NCI-H345 treated with DMSO at 0.1 percent for 48 hours (cell line): ENCODE results near the gene MBOAT1.
"Not testable (repeated sequence)": the region's sequence is repeated elsewhere in the genome, so short reads cannot be mapped to it uniquely, and the experiment has no call there.

Experiments used
- DNase-seq: peaks from one replicate; lab custom pipeline; 2025; ENCODE audit not compliant: unreplicated experiment; lab: John Stamatoyannopoulos, UW

Gene MBOAT1

DNA sequence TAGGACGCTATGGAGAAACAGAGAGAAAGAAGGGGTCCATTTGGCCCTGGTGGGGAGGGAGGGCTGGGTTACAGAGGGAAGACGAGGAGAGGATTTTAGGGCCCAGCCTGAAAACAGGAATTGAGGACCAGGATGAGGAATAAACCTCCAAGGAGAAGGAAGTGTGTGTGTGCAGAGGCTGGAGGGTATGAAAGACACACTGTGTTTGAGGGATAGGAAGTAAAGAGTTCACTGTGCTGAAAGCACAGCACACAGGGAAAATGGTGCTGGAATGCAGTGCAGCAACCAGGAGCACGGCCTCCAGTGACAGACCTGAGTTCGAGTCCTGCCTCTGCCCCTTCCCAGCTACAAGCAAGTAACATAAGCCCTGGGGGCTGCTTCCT, 7.8 kb downstream of the MBOAT1 start:
- no peak for DNase-seq

DNA sequence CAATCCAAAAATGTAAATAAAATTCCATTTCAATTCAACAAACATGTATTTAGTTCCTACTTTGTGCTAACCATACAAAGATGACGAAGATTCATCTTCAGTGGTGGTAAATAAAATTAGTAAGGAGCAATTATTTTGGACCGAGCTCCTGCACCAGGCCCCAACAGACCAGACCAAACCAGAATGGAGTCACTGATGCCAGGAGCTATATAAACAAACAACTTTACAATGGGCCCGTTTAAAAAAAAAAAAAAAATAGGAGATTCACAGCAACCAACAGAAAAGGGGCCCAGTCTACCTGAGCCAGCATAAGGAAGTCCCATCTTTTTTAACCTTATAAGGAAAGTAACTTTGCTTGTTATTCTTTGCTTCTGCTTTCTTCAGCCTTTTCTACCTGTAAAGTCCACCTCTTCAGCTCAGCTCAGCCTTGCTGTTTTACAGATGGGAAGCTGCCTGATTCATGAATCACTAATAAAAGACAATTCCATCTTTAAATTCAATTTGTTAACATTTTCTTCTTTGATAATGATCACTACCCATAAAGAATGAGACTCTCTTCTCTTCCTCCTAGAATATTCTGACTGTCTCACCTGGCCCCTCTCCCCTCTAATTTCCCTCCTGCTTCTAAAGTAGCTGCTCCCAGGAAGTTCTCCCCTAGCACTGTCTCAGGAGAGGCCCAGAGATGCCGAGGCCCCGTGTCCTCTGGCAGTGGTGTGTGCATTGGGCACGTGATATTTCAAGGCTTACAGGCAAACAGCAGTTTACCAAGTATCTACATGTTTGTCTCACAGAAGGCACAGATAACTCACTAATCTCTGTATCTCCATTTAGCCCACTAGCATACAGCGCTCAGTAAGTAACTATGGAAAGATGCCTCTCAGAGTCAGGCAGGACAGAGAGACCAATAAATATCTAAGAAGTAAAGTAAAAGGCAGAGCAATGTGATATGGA, 8.4 kb downstream of the MBOAT1 start:
- no peak for DNase-seq

GRCh38 chr6:20202699-20203302, 9.5 kb downstream of the MBOAT1 start:
- no peak for DNase-seq

DNA sequence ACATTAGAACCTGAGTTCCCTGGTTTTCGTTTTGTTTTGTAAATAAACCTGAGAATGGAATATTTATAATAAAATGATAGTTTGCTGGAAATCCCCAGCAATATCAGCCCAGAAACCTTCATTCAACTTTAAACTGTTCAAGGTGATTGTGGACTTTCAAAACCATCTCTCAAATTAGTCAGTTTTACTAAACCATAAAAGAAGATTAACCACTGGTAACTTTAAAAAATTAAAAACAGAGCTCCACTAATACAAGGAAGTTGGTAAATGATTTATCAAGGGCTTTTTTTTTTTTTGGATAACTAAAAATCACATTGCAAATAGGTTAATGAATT, 10.0 kb downstream of the MBOAT1 start:
- DNase-seq: no peak

DNA sequence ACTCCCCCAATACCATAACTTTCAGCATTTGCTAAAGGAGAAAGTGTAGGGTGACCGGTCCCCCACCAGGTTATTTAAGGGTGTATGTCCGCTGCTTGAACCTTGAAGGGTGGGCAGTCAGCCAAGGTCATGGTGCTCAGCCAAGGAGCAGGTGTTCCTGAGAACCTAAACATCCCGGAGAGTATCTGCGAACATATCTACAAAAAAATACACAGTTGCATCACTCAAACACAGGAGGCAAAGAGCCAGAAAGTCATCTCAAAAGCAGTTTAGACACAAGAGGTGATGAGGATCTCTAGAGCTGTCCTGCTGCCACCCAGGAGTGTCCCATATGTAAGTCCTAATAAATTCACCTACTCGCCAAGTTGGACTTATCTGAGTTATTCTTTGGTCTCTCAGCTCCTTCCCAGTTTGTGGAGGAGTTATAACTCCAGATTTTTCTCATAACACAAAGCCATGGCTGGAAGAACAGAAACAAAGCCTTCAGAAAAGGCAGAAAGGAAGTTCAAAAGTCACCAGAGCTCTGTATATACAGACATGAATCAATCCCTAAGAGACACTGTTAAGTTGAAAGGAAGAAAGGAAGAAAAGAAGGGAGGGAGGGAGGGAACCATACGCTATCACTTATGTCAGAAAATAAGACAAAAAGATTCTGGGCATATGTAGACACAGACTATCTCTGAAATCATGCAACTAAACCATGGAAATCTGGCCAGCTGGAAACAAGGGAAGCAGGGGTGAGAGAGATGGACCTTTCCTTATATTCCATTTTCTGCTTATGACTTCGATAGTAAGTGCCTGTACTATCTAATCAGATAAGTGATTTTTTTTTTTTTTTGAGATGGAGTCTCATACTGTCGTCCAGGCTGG, 11.3 kb downstream of the MBOAT1 start:
- DNase-seq: no peak

- DNase-seq: no peak
Observed at GRCh38 chr6:20198775-20199174, 13.5 kb downstream of the MBOAT1 start.

DNA sequence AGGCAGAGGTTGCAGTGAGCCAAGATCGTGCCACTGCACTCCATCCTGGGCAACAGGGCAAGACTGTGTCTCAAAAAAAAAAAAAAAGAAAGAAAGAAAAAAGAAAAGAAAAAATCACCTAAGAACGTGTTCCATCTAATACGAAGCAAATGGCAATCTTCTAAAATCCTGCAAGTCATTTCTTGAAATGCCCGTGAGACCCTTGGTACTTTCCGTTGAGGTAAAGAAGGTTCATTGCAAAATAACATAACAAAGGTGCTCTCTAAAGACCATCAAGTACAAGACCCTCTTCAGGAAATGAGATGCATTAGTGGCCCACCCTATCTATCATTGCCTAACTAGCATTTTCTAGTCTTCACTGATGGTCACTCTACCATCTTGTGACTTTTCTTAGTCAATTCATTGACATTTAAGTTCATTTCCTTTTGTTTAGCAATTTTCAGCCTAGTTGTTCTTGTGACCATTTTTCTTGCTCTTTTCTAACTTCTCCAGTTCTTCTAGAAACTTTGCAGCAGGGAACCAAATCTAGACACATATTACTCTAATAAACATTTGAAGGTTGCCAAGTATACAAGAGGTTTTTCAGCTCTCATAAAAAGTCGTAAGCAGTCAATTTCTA, 14.0 kb downstream of the MBOAT1 start:
- DNase-seq: no peak

- no peak for DNase-seq
Observed at GRCh38 chr6:20197251-20197650, 15.0 kb downstream of the MBOAT1 start.

DNA sequence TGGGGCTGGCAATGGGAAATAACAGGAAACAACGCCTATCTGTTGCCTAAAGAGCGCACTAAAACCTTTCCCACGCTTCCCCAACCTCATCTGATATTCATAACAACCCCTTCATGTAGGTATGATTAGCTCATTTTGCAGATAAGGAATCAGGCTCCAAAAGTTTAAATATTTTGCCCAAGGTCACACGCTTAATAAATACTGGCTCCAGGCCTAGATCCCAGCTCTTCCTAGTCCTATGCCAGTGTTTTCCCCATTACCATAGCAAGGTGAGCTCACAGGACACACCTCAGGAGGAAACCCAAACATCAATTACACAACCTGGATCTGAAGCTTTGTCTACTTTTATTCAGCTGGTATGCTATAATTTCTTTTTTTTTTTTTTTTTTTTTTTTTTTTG, 19.6 kb downstream of the MBOAT1 start:
- no peak for DNase-seq

DNA sequence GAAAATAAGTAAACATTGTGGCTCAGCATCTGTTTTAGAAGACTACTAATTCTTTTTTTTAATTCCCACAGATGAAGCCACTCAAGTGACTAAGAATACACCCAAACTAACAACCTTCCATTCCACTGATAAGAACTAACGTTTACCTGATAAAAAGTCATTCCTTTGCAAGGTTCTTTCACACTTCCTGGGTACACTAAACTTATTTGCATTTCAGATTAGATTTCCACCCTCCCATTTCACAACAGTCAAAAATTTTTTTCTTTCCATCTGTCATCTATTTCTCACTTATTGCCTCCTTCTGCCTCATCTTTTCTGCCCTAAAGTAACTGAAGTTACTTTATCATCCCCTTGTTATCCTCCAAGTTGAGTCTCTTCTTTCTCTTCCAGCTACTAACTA, 20.3 kb downstream of the MBOAT1 start:
- no peak for DNase-seq

GRCh38 chr6:20188630-20189075, 23.6 kb downstream of the MBOAT1 start:
- DNase-seq: no peak

- DNase-seq: no peak
Observed at GRCh38 chr6:20186981-20187380, 25.3 kb downstream of the MBOAT1 start.

DNA sequence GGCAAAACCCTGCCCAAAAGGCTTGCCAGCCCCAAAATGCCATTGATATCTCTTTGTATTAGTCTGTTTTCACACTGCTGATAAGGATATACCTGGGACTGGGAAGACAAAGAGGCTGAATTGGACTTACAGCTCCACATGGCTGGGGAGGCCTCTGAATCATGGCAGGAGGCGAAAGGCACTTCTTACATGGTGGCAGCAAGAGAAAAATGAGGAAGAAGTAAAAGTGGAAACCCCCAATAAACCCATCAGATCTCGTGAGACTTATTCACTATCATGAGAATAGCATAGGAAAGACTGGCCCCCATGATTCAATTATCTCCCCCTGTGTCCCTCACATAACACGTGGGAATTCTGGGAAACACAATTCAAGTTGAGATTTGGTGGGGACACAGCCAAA, 28.6 kb downstream of the MBOAT1 start:
- DNase-seq: no peak

GRCh38 chr6:20182926-20183521, 29.2 kb downstream of the MBOAT1 start:
- DNase-seq: peak; percentile 45

- no peak for DNase-seq
Observed at GRCh38 chr6:20182069-20182468, 30.2 kb downstream of the MBOAT1 start.

DNA sequence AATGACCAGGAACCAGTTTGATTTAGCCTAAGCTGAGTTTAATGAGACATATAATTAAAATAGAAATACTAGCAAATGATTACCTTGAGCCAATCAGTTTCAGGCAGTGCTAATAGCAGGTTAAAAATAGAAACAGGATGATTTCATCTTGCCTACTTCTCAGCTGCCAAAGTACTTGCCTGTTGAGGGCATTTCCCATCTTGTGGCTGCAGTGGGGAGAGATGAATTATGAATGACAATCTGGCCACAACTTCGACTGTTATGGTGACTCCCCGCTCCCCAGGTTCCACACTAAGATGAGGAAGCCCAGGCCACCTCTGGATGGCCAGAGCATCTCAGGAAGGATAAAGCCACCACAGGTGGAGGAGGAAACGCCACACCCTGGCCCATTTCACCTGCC, 31.3 kb downstream of the MBOAT1 start:
- DNase-seq: no peak

GRCh38 chr6:20179287-20180045, 32.8 kb downstream of the MBOAT1 start:
- not testable (repeated sequence) for DNase-seq

DNA sequence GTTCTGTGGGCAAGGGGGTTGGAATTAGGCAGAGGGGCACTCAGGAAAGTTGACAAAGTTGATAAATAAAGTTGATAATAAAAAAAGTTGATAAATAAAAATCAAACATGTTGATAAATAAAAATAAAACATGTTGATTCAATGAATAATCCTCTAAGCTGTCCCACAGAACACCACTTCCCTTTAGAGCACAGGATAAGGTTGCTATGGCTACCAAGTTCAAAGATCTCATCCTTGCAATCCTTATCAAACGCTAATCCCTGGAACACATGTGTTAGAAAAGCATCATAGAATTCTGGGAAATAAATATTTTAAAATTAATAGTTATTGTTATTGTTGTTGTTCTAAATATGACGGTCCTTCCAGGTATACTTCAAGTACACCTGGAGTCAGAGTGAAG, 33.9 kb downstream of the MBOAT1 start:
- no peak for DNase-seq

- no peak for DNase-seq
Observed at GRCh38 chr6:20175810-20176410, 36.4 kb downstream of the MBOAT1 start.
